ENCODE data around the gene KRT86. TPM values are rescaled to one million over a fixed set of nuclear protein-coding genes. Genes with fewer than 3 reads are reported as not detected.
"Not testable (repeated sequence)": the region's sequence is repeated elsewhere in the genome, so short reads cannot be mapped to it uniquely, and the experiment has no call there.

Gene KRT86
- total and polyA plus RNA-seq, 4 experiments from 2014 or later = not detected

- no peaks in the 10 kb centered on the region for H3K36me3 Mint-ChIP-seq
- peaks cover 28 to 37% of the 10 kb centered on the region in 2 donors for H3K27me3 Mint-ChIP-seq
- Histone ChIP-seq H3K27me3 (ENCODE audit: insufficient read depth, low read length) (no peaks in the 10 kb centered on the region), H3K9me3 (ENCODE audit: control insufficient read depth in 1 of 2, low read length in 2 of 2) (no peaks in the 10 kb centered on the region), H3K4me1 (ENCODE audit: insufficient read depth, low read length) (peaks cover 8% of the 10 kb centered on the region), H3K27ac (ENCODE audit: low read depth, low read length) (no peak overlapping the region), H3K36me3 (ENCODE audit: insufficient read depth, low read length) (no peaks in the 10 kb centered on the region), H3K4me3 (ENCODE audit: low read length in 2 of 2) (no peak overlapping the region)
- POLR2A ChIA-PET (ENCODE audit: partially characterized antibody) = interaction anchor here (0.8 kb wide), 1 partner anchor 15 kb away, joined by 4 read pairs; no protein-coding TSS in a partner anchor
- intact Hi-C loops (cut with micrococcal nuclease) = no loop called here
- no peak overlapping the region for H3K4me3 Mint-ChIP-seq
- H3K27ac Mint-ChIP-seq = no peak overlapping the region
- H3K4me1 Mint-ChIP-seq = peaks cover 7 to 21% (median 9%) of the 10 kb centered on the region in 4 donors
- H3K9me3 Mint-ChIP-seq = peaks cover 0 to 5% (median 0%) of the 10 kb centered on the region in 8 donors
- no peak for DNase-seq
- CTCF ChIA-PET (ENCODE audit: partially characterized antibody) = interaction anchor here (0.7 to 1.3 kb wide), 2 partner anchors 23 to 25 kb away, joined by 4 to 6 read pairs; no protein-coding TSS in a partner anchor
Observed at GRCh38 chr12:52254965-52255751, 19.3 kb upstream of the KRT86 start.

- peaks cover 28 to 46% of the 10 kb centered on the region in 2 donors for H3K27me3 Mint-ChIP-seq
- no peak overlapping the region for H3K27ac Mint-ChIP-seq
- Histone ChIP-seq H3K27ac (ENCODE audit: low read depth, low read length) (no peak overlapping the region), H3K4me1 (ENCODE audit: insufficient read depth, low read length) (peaks cover 8% of the 10 kb centered on the region), H3K36me3 (ENCODE audit: insufficient read depth, low read length) (no peaks in the 10 kb centered on the region), H3K9me3 (ENCODE audit: control insufficient read depth in 1 of 2, low read length in 2 of 2) (no peaks in the 10 kb centered on the region), H3K27me3 (ENCODE audit: insufficient read depth, low read length) (no peaks in the 10 kb centered on the region), H3K4me3 (ENCODE audit: low read length in 2 of 2) (no peak overlapping the region)
- peaks cover 0 to 5% (median 0%) of the 10 kb centered on the region in 8 donors for H3K9me3 Mint-ChIP-seq
- H3K4me3 Mint-ChIP-seq = no peak overlapping the region
- intact Hi-C loops (cut with micrococcal nuclease) = no loop called here
- H3K36me3 Mint-ChIP-seq = no peaks in the 10 kb centered on the region
- CTCF ChIA-PET (ENCODE audit: partially characterized antibody) = interaction anchor here (1.3 to 1.4 kb wide), 2 partner anchors 22 to 24 kb away, joined by 4 read pairs; no protein-coding TSS in a partner anchor
- peaks cover 9 to 25% (median 11%) of the 10 kb centered on the region in 4 donors for H3K4me1 Mint-ChIP-seq
- no peak for DNase-seq
- POLR2A ChIA-PET (ENCODE audit: partially characterized antibody) = no interaction called here
Observed at GRCh38 chr12:52255926-52256583, 18.4 kb upstream of the KRT86 start.

- no peak overlapping the region for H3K27ac ChIP-seq (ENCODE audit: low read depth, low read length)
- H3K4me1 ChIP-seq (ENCODE audit: insufficient read depth, low read length) = peaks cover 6% of the 10 kb centered on the region
- H3K4me3 ChIP-seq (ENCODE audit: low read length in 2 of 2) = no peak overlapping the region
- Mint-ChIP-seq H3K9me3 (peaks cover 0 to 5% (median 0%) of the 10 kb centered on the region in 8 donors), H3K36me3 (no peaks in the 10 kb centered on the region), H3K4me3 (no peak overlapping the region), H3K4me1 (peaks cover 5 to 20% (median 11%) of the 10 kb centered on the region in 4 donors), H3K27ac (no peak overlapping the region), H3K27me3 (peaks cover 31 to 50% of the 10 kb centered on the region in 2 donors)
- H3K9me3 ChIP-seq (ENCODE audit: control insufficient read depth in 1 of 2, low read length in 2 of 2) = no peaks in the 10 kb centered on the region
- no peak for DNase-seq
- ChIA-PET POLR2A (ENCODE audit: partially characterized antibody) (no interaction called here), CTCF (ENCODE audit: partially characterized antibody) (interaction anchor here (1.4 kb wide), 1 partner anchor 22 kb away, joined by 4 read pairs; no protein-coding TSS in a partner anchor)
- intact Hi-C loops (cut with micrococcal nuclease) = no loop called here
- no peaks in the 10 kb centered on the region for H3K36me3 ChIP-seq (ENCODE audit: insufficient read depth, low read length)
- no peaks in the 10 kb centered on the region for H3K27me3 ChIP-seq (ENCODE audit: insufficient read depth, low read length)
Observed at GRCh38 chr12:52256584-52256935, 17.9 kb upstream of the KRT86 start.

GRCh38 chr12:52257074-52257551 is 17.3 kb upstream of the KRT86 start:
- ChIA-PET POLR2A (ENCODE audit: partially characterized antibody) (no interaction called here), CTCF (ENCODE audit: partially characterized antibody) (interaction anchor here (1.4 kb wide), 1 partner anchor 21 kb away, joined by 4 read pairs; no protein-coding TSS in a partner anchor)
- Mint-ChIP-seq H3K27ac (no peak overlapping the region), H3K4me3 (no peak overlapping the region), H3K9me3 (peaks cover 0 to 5% (median 0%) of the 10 kb centered on the region in 8 donors), H3K4me1 (peaks cover 2 to 14% (median 7%) of the 10 kb centered on the region in 4 donors), H3K36me3 (no peaks in the 10 kb centered on the region), H3K27me3 (peaks cover 35 to 54% of the 10 kb centered on the region in 2 donors)
- Histone ChIP-seq H3K4me1 (ENCODE audit: insufficient read depth, low read length) (peaks cover under 1% of the 10 kb centered on the region), H3K4me3 (ENCODE audit: low read length in 2 of 2) (no peak overlapping the region), H3K27ac (ENCODE audit: low read depth, low read length) (no peak overlapping the region), H3K27me3 (ENCODE audit: insufficient read depth, low read length) (no peaks in the 10 kb centered on the region), H3K9me3 (ENCODE audit: control insufficient read depth in 1 of 2, low read length in 2 of 2) (no peaks in the 10 kb centered on the region), H3K36me3 (ENCODE audit: insufficient read depth, low read length) (no peaks in the 10 kb centered on the region)
- no peak for DNase-seq
- intact Hi-C loops (cut with micrococcal nuclease) = no loop called here

- peaks cover 2 to 14% (median 5%) of the 10 kb centered on the region in 4 donors for H3K4me1 Mint-ChIP-seq
- H3K27me3 Mint-ChIP-seq = peaks cover 42 to 54% of the 10 kb centered on the region in 2 donors
- H3K4me3 ChIP-seq (ENCODE audit: low read length in 2 of 2); POLR2A ChIA-PET (ENCODE audit: partially characterized antibody); DNase-seq; CTCF ChIA-PET (ENCODE audit: partially characterized antibody); H3K9me3 Mint-ChIP-seq; H3K27ac Mint-ChIP-seq; H3K4me1 ChIP-seq (ENCODE audit: insufficient read depth, low read length); H3K27ac ChIP-seq (ENCODE audit: low read depth, low read length); H3K9me3 ChIP-seq (ENCODE audit: control insufficient read depth in 1 of 2, low read length in 2 of 2); H3K36me3 ChIP-seq (ENCODE audit: insufficient read depth, low read length); H3K4me3 Mint-ChIP-seq; H3K27me3 ChIP-seq (ENCODE audit: insufficient read depth, low read length); H3K36me3 Mint-ChIP-seq; intact Hi-C loops (cut with micrococcal nuclease): not testable (repeated sequence)
Observed at GRCh38 chr12:52257922-52258321, 16.5 kb upstream of the KRT86 start.

GRCh38 chr12:52258335-52258901 is 16.0 kb upstream of the KRT86 start:
- DNase-seq = no peak
- no peak overlapping the region for H3K4me3 ChIP-seq (ENCODE audit: low read length in 2 of 2)

More at GRCh38 chr12:52258335-52258901, 16.0 kb upstream of the KRT86 start:
- POLR2A ChIA-PET (ENCODE audit: partially characterized antibody) = no interaction called here
- peaks cover 42 to 54% of the 10 kb centered on the region in 2 donors for H3K27me3 Mint-ChIP-seq
- H3K27ac Mint-ChIP-seq = no peak overlapping the region
- peaks cover 2 to 14% (median 5%) of the 10 kb centered on the region in 4 donors for H3K4me1 Mint-ChIP-seq
- H3K9me3 Mint-ChIP-seq = peaks cover 0 to under 1% (median 0%) of the 10 kb centered on the region in 8 donors
- H3K27me3 ChIP-seq (ENCODE audit: insufficient read depth, low read length) = no peaks in the 10 kb centered on the region
- no peaks in the 10 kb centered on the region for H3K4me1 ChIP-seq (ENCODE audit: insufficient read depth, low read length)
- intact Hi-C loops (cut with micrococcal nuclease) = no loop called here
- H3K27ac ChIP-seq (ENCODE audit: low read depth, low read length) = no peak overlapping the region
- no peaks in the 10 kb centered on the region for H3K36me3 Mint-ChIP-seq
- no peaks in the 10 kb centered on the region for H3K9me3 ChIP-seq (ENCODE audit: control insufficient read depth in 1 of 2, low read length in 2 of 2)
- CTCF ChIA-PET (ENCODE audit: partially characterized antibody) = interaction anchor here (0.9 kb wide), 1 partner anchor 21 kb away, joined by 3 read pairs; no protein-coding TSS in a partner anchor
- H3K4me3 Mint-ChIP-seq = no peak overlapping the region
- no peaks in the 10 kb centered on the region for H3K36me3 ChIP-seq (ENCODE audit: insufficient read depth, low read length)
